GM12878 (cell line): ENCODE results near the gene WDR26. TPM values are rescaled to one million over a fixed set of nuclear protein-coding genes. Genes with fewer than 3 reads are reported as not detected.

Experiments used
- ATAC-seq: fragments of 200-7000 bp; cut with Tn5 transposase; 3 replicates; pipeline ENCODE4 v1.9.1; 2020; ENCODE audit warnings: mild to moderate bottlenecking, moderate library complexity
- BruUV-seq: library from RNA; stranded (reverse); fragments of 400-500 nt; replicated peaks from 2 replicates; lab custom pipeline; 2021; lab: Mats Ljungman, UMichigan
- CTCF ChIA-PET: fragments of 300-600 bp; sonication (Branson Sonifier 250); formaldehyde crosslinking; extraction: SDS; loops from one replicate; lab custom pipeline; 2021; ENCODE audit warnings: inconsistent platforms; lab: Yijun Ruan, JAX
- POLR2A ChIA-PET: fragments of 350-600 bp; formaldehyde crosslinking; extraction: SDS; loops from one replicate; lab custom pipeline; 2021; ENCODE audit warnings: inconsistent platforms; lab: Charles Lee
- RAD21 ChIA-PET: fragments of 300-600 bp; sonication (Branson Sonifier 250); formaldehyde crosslinking; loops from one replicate; lab custom pipeline; 2023; ENCODE audit warnings: antibody characterized with exemption; ENCODE audit not compliant: unreplicated experiment; lab: Charles Lee
- SMC1A ChIA-PET: fragments of 300-600 bp; sonication (Branson Sonifier 250); formaldehyde crosslinking; loops from one replicate; lab custom pipeline; 2023; ENCODE audit not compliant: unreplicated experiment, uncharacterized antibody; lab: Charles Lee
- DNase-seq: peaks from one replicate; pipeline ENCODE4 v3.0.0-alpha.2; 2011; ENCODE audit warnings: low read depth, low spot score
- FAIRE-seq: peaks from 3 replicates; lab custom pipeline; 2011; peaks lifted over from hg19 to GRCh38; lab: Jason Lieb, UNC
- H2AFZ ChIP-seq: 2 replicates; pipeline ENCODE4 v1.6.0; 2011; ENCODE audit warnings: low read depth, low read length, control low read depth; ENCODE audit not compliant: control insufficient read depth
- H3K27ac ChIP-seq: 2 replicates; pipeline ENCODE4 v1.5.1; 2011; ENCODE audit warnings: control low read depth; ENCODE audit not compliant: control insufficient read depth, insufficient read depth
- H3K27me3 ChIP-seq, 2 experiments: replicated peaks in 1 of 2; 2 replicates each; pipeline versions ENCODE4 v1.6.0 to v1.6.1; 2011; ENCODE audit warnings: low read length in 1 of 2; ENCODE audit not compliant: control insufficient read depth in 2 of 2, insufficient read depth in 2 of 2
- H3K36me3 ChIP-seq, 2 experiments: 2 replicates each; pipeline ENCODE4 v1.5.1; 2011; ENCODE audit warnings: low read length in 1 of 2; ENCODE audit not compliant: control insufficient read depth in 2 of 2, insufficient read depth in 2 of 2
- H3K4me1 ChIP-seq: 2 replicates; pipeline ENCODE4 v1.6.1; 2011; ENCODE audit warnings: mild to moderate bottlenecking, low read length, moderate library complexity, mixed read lengths; ENCODE audit not compliant: control insufficient read depth, insufficient read depth
- H3K4me2 ChIP-seq: 2 replicates; pipeline ENCODE4 v1.6.0; 2011; ENCODE audit warnings: control low read depth; ENCODE audit not compliant: control insufficient read depth, insufficient read depth
- H3K4me3 ChIP-seq: fragments of 200-600 bp; sonication (generic); 2 replicates; pipeline ENCODE4 v1.5.1; 2016
- H3K79me2 ChIP-seq: 2 replicates; pipeline ENCODE4 v1.6.0; 2011; ENCODE audit warnings: low read length; ENCODE audit not compliant: control insufficient read depth, insufficient read depth
- H3K9ac ChIP-seq: 2 replicates; pipeline ENCODE4 v1.8.0; 2011; ENCODE audit warnings: low read length, control low read depth, mixed read lengths; ENCODE audit not compliant: control insufficient read depth, insufficient read depth
- H3K9me3 ChIP-seq: replicated peaks from 3 replicates; pipeline ENCODE4 v1.5.1; 2011; ENCODE audit warnings: mild to moderate bottlenecking, low read length; ENCODE audit not compliant: control insufficient read depth, insufficient read depth
- H4K20me1 ChIP-seq: 2 replicates; pipeline ENCODE4 v1.6.0; 2011; ENCODE audit not compliant: control insufficient read depth, insufficient read depth
- ETV6 ChIP-seq, 2 experiments: fragments of 450-650 bp in 1 of 2; IDR thresholded peaks in 1 of 2; conservative IDR thresholded peaks in 1 of 2; 2 replicates each; pipeline ENCODE4 v1.6.1; 2014; ENCODE audit warnings: antibody characterized with exemption in 1 of 2, borderline replicate concordance in 1 of 2, low read depth in 1 of 2, mild to moderate bottlenecking in 1 of 2, moderate library complexity in 1 of 2
- JUND ChIP-seq: IDR thresholded peaks from 2 replicates; pipeline ENCODE4 v1.6.1; 2012; ENCODE audit warnings: low read depth, mild to moderate bottlenecking, low read length, improper control_type of control experiment, moderate library complexity
- NFIC ChIP-seq: IDR thresholded peaks from 2 replicates; pipeline ENCODE4 v1.6.1; 2012; ENCODE audit warnings: low read depth, mild to moderate bottlenecking, inconsistent platforms, low read length, moderate library complexity
- NR2C1 ChIP-seq: fragments of 450-650 bp; IDR thresholded peaks from 2 replicates; pipeline ENCODE4 v1.6.1; 2017; ENCODE audit warnings: antibody characterized with exemption, mild to moderate bottlenecking, moderate library complexity
- POLR2A ChIP-seq: IDR thresholded peaks from 2 replicates; pipeline ENCODE4 v1.6.1; 2011; ENCODE audit warnings: low read depth, mild to moderate bottlenecking, low read length
- PRDM15 ChIP-seq: fragments of 450-650 bp; formaldehyde crosslinking; IDR thresholded peaks from 2 replicates; pipeline ENCODE4 v1.4.0; 2020; ENCODE audit warnings: mild to moderate bottlenecking, moderate library complexity
- RBBP5 ChIP-seq: fragments of 200-600 bp; sonication (generic); conservative IDR thresholded peaks from 2 replicates; pipeline ENCODE4 v1.6.1; 2016
- RFX5 ChIP-seq: IDR thresholded peaks from 2 replicates; pipeline ENCODE4 v1.6.1; 2011; ENCODE audit warnings: low read depth, low read length, improper control_type of control experiment
- SPI1 ChIP-seq: IDR thresholded peaks from 2 replicates; pipeline ENCODE4 v1.6.1; 2011; ENCODE audit warnings: low read depth, mild to moderate bottlenecking, low read length, moderate library complexity, borderline replicate concordance; ENCODE audit not compliant: insufficient read depth
- SRF ChIP-seq, 2 experiments: IDR thresholded peaks; 2 replicates each; pipeline ENCODE4 v1.6.1; 2011; ENCODE audit warnings: low read depth in 2 of 2, low read length in 2 of 2, mild to moderate bottlenecking in 1 of 2, moderate library complexity in 1 of 2
- TCF3 ChIP-seq: IDR thresholded peaks from 2 replicates; pipeline ENCODE4 v1.6.1; 2012; ENCODE audit warnings: low read depth, mild to moderate bottlenecking, low read length, borderline replicate concordance; ENCODE audit not compliant: insufficient read depth
- ZZZ3 ChIP-seq: IDR thresholded peaks from 2 replicates; pipeline ENCODE4 v1.6.1; 2011; ENCODE audit warnings: low read depth; ENCODE audit not compliant: control insufficient read depth, insufficient read length
- WGBS: methylation state at CpG from one replicate; pipeline ENCODE4 v1.1.6; 2016; ENCODE audit warnings: low lambda C conversion rate; ENCODE audit not compliant: insufficient replicate concordance, insufficient coverage; ENCODE audit errors: missing lambda C conversion rate; 5-methylcytosine and 5-hydroxymethylcytosine counted together
- in situ Hi-C: fragments of 300-500 bp; cut with MboI; formaldehyde crosslinking; loops from 9 replicates; pipeline ENCODE4 v1.14.3; 2018; ENCODE audit warnings: mixed read lengths
- intact Hi-C: fragments of 100-400 bp; cut with micrococcal nuclease; formaldehyde crosslinking; loops from one replicate; pipeline ENCODE4 v1.14.2; 2022; ENCODE audit not compliant: unreplicated experiment
- polyA plus RNA-seq, 11 experiments: library from polyadenylated mRNA; depleted of rRNA in 4 of 11; unstranded in 6 of 11; stranded (reverse) in 5 of 11; fragments of >200 nt; fragmentation: Nextera tagmentation in 4 of 11; fragmentation: Illumina TruSeq in 1 of 11; extraction: Ambion mirVana in 4 of 11; extraction: Trizol in 1 of 11; gene quantifications; 1 replicate in 1 of 11; 2 replicates in 10 of 11; pipeline versions ENCODE4 v1.2.1 to v1.2.3, GENCODE V29; 2011 to 2016; ENCODE audit warnings: inconsistent platforms in 2 of 11, missing spikeins in 2 of 11, low read depth in 1 of 11
- total RNA-seq, 4 experiments: library from RNA; depleted of rRNA in 3 of 4; stranded (reverse); fragments of >200 nt in 3 of 4; fragmentation: Illumina TruSeq in 1 of 4; extraction: Trizol in 1 of 4; gene quantifications; 2 replicates each; pipeline versions ENCODE4 v1.2.1 to v1.2.3, GENCODE V29; 2013 to 2021
- TF ChIP-seq, protein P1 (sequence below): IDR thresholded peaks from 2 replicates; pipeline ENCODE4 v1.6.1; 2012; ENCODE audit warnings: mild to moderate bottlenecking, low read depth, low read length
- TF ChIP-seq, protein P2 (sequence below): IDR thresholded peaks from 2 replicates; pipeline ENCODE4 v1.6.1; 2012; ENCODE audit warnings: low read length, inconsistent platforms

WDR26 gene
- total and polyA plus RNA-seq, 10 of the 15 experiments (the other 5 are each of a cell fraction or from before 2014, with no cell fraction given), result 6.6 to 47.0 (median 24.4) TPM

DNA sequence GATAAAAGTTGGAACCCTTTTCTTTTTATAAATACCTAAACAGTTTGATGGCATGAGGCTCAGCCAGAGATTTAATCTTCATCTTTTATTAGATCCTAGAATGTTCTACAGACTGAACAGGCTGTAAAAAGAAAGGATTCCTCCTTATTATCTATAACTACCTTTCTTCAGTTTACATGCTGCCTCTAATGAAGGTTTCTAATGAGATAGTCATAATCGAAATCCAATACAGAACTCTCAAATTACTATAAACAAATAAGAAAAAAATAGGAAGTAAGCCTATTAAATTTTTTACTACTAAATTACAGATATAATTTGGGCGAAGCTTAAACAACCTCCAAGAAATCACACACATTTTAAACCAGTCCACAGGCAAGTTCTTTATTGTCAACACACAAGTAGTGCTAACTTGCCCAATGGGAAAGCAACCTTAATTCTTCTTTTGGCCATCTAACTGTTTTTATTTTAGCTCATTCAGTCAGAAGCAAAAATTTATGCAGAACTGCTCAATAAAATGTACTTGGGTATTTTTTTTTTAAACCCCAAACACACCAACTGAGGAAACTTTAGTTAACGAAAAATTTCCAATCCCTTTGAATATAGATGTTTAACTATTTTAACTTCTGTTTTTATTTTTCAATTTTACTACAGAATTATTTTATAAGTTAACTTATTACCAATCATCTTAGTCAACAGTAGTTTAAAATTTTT lies 4.8 kb downstream of the WDR26 start:
- WGBS, result 63% methylated on average over 3 of the region's 3 CpGs
- SMC1A ChIA-PET, result interaction anchor here (0.7 to 2.9 kb wide), 14 partner anchors 12 to 493 kb away, joined by 3 to 24 read pairs (median 4); no protein-coding TSS in a partner anchor
- in situ Hi-C loops, result no loop called here
- DNase-seq (no peak), ATAC-seq (no peak), FAIRE-seq (no peak)
- H3K4me2 ChIP-seq, result peak overlapping the region; percentile 75
- no peak overlapping the region for H3K27ac ChIP-seq
- H3K79me2 ChIP-seq, result peaks cover 68% of the 10 kb centered on the region
- no peak overlapping the region for H2AFZ ChIP-seq
- peaks cover 13% of the 10 kb centered on the region for H3K4me1 ChIP-seq
- 0 out of 2 replicates have a peak, but pooled peaks cover 8% of the 10 kb centered on the region for H4K20me1 ChIP-seq
- BruUV-seq, result no TSS peak
- peaks cover 0 to 9% of the 10 kb centered on the region in 2 experiments; a peak in 1 of 4 replicates for H3K36me3 ChIP-seq
- H3K4me3 ChIP-seq, result 0 out of 2 replicates have a peak overlapping the region, but pooled peaks have one; percentile 31
- RAD21 ChIA-PET, result interaction anchor here (0.6 to 2.9 kb wide), 9 partner anchors 12 to 493 kb away, joined by 3 to 15 read pairs (median 4); partner anchors contain the start of gene NVL
- CTCF ChIA-PET, result interaction anchor here (0.9 to 7.7 kb wide), 4 partner anchors 27 to 422 kb away, joined by 3 to 48 read pairs (median 3); no protein-coding TSS in a partner anchor
- POLR2A ChIA-PET, result interaction anchor here (1.1 kb wide), 1 partner anchor 15 kb away, joined by 3 read pairs; no protein-coding TSS in a partner anchor
- intact Hi-C loops, result loop anchor here (5.0 kb wide), 1 partner anchor 42 kb away; no protein-coding TSS in a partner anchor
- no peaks in the 10 kb centered on the region for H3K9me3 ChIP-seq
- H3K9ac ChIP-seq, result no peak overlapping the region
- H3K27me3 ChIP-seq, result no peaks in the 10 kb centered on the region
- no peak for TF ChIP-seq RBBP5
- TF ChIP-seq POLR2A, result no peak
- no peak for TF ChIP-seq JUND
- TF ChIP-seq ETV6 (conservative IDR thresholded peaks at IDR 0.05 in 1 of 2, IDR thresholded peaks at IDR 0.05 in 1 of 2; ENCODE audit: borderline replicate concordance in 1 of 2, low read depth in 1 of 2), result no peak
- TF ChIP-seq ZZZ3, result no peak
- TF ChIP-seq, protein P1, sequence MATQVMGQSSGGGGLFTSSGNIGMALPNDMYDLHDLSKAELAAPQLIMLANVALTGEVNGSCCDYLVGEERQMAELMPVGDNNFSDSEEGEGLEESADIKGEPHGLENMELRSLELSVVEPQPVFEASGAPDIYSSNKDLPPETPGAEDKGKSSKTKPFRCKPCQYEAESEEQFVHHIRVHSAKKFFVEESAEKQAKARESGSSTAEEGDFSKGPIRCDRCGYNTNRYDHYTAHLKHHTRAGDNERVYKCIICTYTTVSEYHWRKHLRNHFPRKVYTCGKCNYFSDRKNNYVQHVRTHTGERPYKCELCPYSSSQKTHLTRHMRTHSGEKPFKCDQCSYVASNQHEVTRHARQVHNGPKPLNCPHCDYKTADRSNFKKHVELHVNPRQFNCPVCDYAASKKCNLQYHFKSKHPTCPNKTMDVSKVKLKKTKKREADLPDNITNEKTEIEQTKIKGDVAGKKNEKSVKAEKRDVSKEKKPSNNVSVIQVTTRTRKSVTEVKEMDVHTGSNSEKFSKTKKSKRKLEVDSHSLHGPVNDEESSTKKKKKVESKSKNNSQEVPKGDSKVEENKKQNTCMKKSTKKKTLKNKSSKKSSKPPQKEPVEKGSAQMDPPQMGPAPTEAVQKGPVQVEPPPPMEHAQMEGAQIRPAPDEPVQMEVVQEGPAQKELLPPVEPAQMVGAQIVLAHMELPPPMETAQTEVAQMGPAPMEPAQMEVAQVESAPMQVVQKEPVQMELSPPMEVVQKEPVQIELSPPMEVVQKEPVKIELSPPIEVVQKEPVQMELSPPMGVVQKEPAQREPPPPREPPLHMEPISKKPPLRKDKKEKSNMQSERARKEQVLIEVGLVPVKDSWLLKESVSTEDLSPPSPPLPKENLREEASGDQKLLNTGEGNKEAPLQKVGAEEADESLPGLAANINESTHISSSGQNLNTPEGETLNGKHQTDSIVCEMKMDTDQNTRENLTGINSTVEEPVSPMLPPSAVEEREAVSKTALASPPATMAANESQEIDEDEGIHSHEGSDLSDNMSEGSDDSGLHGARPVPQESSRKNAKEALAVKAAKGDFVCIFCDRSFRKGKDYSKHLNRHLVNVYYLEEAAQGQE, result no peak
- TF ChIP-seq, protein P2, sequence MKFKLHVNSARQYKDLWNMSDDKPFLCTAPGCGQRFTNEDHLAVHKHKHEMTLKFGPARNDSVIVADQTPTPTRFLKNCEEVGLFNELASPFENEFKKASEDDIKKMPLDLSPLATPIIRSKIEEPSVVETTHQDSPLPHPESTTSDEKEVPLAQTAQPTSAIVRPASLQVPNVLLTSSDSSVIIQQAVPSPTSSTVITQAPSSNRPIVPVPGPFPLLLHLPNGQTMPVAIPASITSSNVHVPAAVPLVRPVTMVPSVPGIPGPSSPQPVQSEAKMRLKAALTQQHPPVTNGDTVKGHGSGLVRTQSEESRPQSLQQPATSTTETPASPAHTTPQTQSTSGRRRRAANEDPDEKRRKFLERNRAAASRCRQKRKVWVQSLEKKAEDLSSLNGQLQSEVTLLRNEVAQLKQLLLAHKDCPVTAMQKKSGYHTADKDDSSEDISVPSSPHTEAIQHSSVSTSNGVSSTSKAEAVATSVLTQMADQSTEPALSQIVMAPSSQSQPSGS, result no peak
- TF ChIP-seq SRF (IDR thresholded peaks at IDR 0.05; ENCODE audit: low read depth in 2 of 2, low read length in 2 of 2), result no peak
- no peak for TF ChIP-seq RFX5
- TF ChIP-seq PRDM15 (CRISPR knock-in tag), result no peak
- TF ChIP-seq NFIC, result no peak
- TF ChIP-seq TCF3, result no peak
- TF ChIP-seq SPI1, result no peak
- TF ChIP-seq NR2C1, result no peak
